Smooth muscle cell (in vitro differentiated cells): Measurements from ENCODE around the gene CLEC12A. TPM values are rescaled to one million over a fixed set of nuclear protein-coding genes. Genes with fewer than 3 reads are reported as not detected.
A peak's percentile ranks its signal among the peaks of the same experiment; 100 is the strongest.

Source experiments
- DNase-seq: peaks from one replicate; lab custom pipeline; 2025; ENCODE audit not compliant: unreplicated experiment; lab: John Stamatoyannopoulos, UW
- H2AFZ ChIP-seq: fragments of 200-600 bp; sonication (generic); 2 replicates; pipeline ENCODE4 v1.6.0; 2016; ENCODE audit warnings: antibody characterized with exemption, low read depth, mild to moderate bottlenecking
- H3F3A ChIP-seq: fragments of 200-600 bp; sonication (generic); 2 replicates; pipeline ENCODE4 v1.6.0; 2017; ENCODE audit warnings: antibody characterized with exemption, low read depth
- H3K27ac ChIP-seq: fragments of 200-600 bp; sonication (generic); 2 replicates; pipeline ENCODE4 v1.5.1; 2016; ENCODE audit warnings: low read depth, mild to moderate bottlenecking
- H3K27me3 ChIP-seq: fragments of 200-600 bp; sonication (generic); 2 replicates; pipeline ENCODE4 v1.6.1; 2016; ENCODE audit warnings: low read depth, mild to moderate bottlenecking
- H3K36me3 ChIP-seq: fragments of 200-600 bp; sonication (generic); 2 replicates; pipeline ENCODE4 v1.5.1; 2016; ENCODE audit warnings: low read depth
- H3K4me1 ChIP-seq: fragments of 200-600 bp; sonication (generic); 2 replicates; pipeline ENCODE4 v1.5.1; 2016; ENCODE audit warnings: low read depth
- H3K4me2 ChIP-seq: fragments of 200-600 bp; sonication (generic); 2 replicates; pipeline ENCODE4 v1.6.0; 2016; ENCODE audit warnings: mild to moderate bottlenecking
- H3K4me3 ChIP-seq: fragments of 200-600 bp; sonication (generic); 2 replicates; pipeline ENCODE4 v1.5.1; 2016; ENCODE audit warnings: mild to moderate bottlenecking
- H3K79me2 ChIP-seq: fragments of 200-600 bp; sonication (generic); 2 replicates; pipeline ENCODE4 v1.6.0; 2016; ENCODE audit warnings: low read depth, mild to moderate bottlenecking
- H3K9ac ChIP-seq: fragments of 200-600 bp; sonication (generic); 2 replicates; pipeline ENCODE4 v1.6.0; 2016; ENCODE audit warnings: low read depth
- H3K9me3 ChIP-seq: fragments of 200-600 bp; sonication (generic); replicated peaks from 2 replicates; pipeline ENCODE4 v1.5.1; 2016; ENCODE audit warnings: low read depth
- H4K20me1 ChIP-seq: fragments of 200-600 bp; sonication (generic); 2 replicates; pipeline ENCODE4 v1.6.0; 2016; ENCODE audit warnings: low read depth
- CTCF ChIP-seq: fragments of 200-600 bp; sonication (generic); IDR thresholded peaks from 2 replicates; pipeline ENCODE4 v1.5.1; 2017; ENCODE audit warnings: borderline replicate concordance, mild to moderate bottlenecking, antibody characterized with exemption; ENCODE audit not compliant: insufficient read depth, poor library complexity, severe bottlenecking
- WGBS: methylation state at CpG from one replicate; pipeline ENCODE4 v1.1.7; 2016; ENCODE audit warnings: low lambda C conversion rate; 5-methylcytosine and 5-hydroxymethylcytosine counted together
- polyA plus RNA-seq: library from polyadenylated mRNA; unstranded; fragments of >200 nt; fragmentation: Nextera tagmentation; extraction: Ambion mirVana; gene quantifications from 2 replicates; pipeline ENCODE4 v1.2.1, GENCODE V29; 2016
- total RNA-seq: library from RNA; depleted of rRNA; stranded (reverse); fragments of >200 nt; gene quantifications from 2 replicates; pipeline ENCODE4 v1.2.3, GENCODE V29; 2014

The CLEC12A gene
- total and polyA plus RNA-seq, 2 experiments from 2014 or later = 0.40 to 1.2 TPM

- Histone ChIP-seq H3K4me2 (no peak overlapping the region), H3K4me3 (no peak overlapping the region), H3K9ac (no peak overlapping the region), H4K20me1 (no peaks in the 10 kb centered on the region), H3K27me3 (no peaks in the 10 kb centered on the region), H3K9me3 (no peaks in the 10 kb centered on the region), H3K4me1 (no peaks in the 10 kb centered on the region), H3F3A (no peaks in the 10 kb centered on the region), H2AFZ (no peak overlapping the region), H3K27ac (no peak overlapping the region), H3K79me2 (no peaks in the 10 kb centered on the region), H3K36me3 (no peaks in the 10 kb centered on the region)
- TF ChIP-seq CTCF = no peak
- DNase-seq = no peak
- 90% methylated on average over 2 of the region's 2 CpGs for WGBS
These were observed 36.2 kb upstream of the CLEC12A start for GRCh38 chr12:9935026-9935425.

GRCh38 chr12:9936591-9936990 lies 34.6 kb upstream of the CLEC12A start:
- no peaks in the 10 kb centered on the region for H3K4me1 ChIP-seq
- 77% methylated on average over 10 of the region's 10 CpGs for WGBS
- H3K36me3 ChIP-seq = no peaks in the 10 kb centered on the region
- H4K20me1 ChIP-seq = no peaks in the 10 kb centered on the region
- no peaks in the 10 kb centered on the region for H3K9me3 ChIP-seq
- no peak overlapping the region for H3K9ac ChIP-seq
- no peaks in the 10 kb centered on the region for H3K79me2 ChIP-seq
- peak overlapping the region; percentile 5 for H2AFZ ChIP-seq
- H3K4me2 ChIP-seq = no peak overlapping the region
- no peaks in the 10 kb centered on the region for H3F3A ChIP-seq
- no peak overlapping the region for H3K4me3 ChIP-seq
- no peak overlapping the region for H3K27ac ChIP-seq
- no peaks in the 10 kb centered on the region for H3K27me3 ChIP-seq
- DNase-seq = no peak
- TF ChIP-seq CTCF = no peak

- Histone ChIP-seq H3K27me3 (no peaks in the 10 kb centered on the region), H3K9me3 (no peaks in the 10 kb centered on the region), H3K79me2 (no peaks in the 10 kb centered on the region), H3K9ac (no peak overlapping the region), H4K20me1 (no peaks in the 10 kb centered on the region), H2AFZ (peak overlapping the region; percentile 50), H3K36me3 (no peaks in the 10 kb centered on the region), H3K4me1 (no peaks in the 10 kb centered on the region), H3K4me3 (no peak overlapping the region), H3K4me2 (no peak overlapping the region), H3K27ac (no peak overlapping the region), H3F3A (no peaks in the 10 kb centered on the region)
- WGBS = 20% methylated on average over 2 of the region's 2 CpGs
- peak; percentile 43 for TF ChIP-seq CTCF
- no peak for DNase-seq
These were observed 30.8 kb upstream of the CLEC12A start for GRCh38 chr12:9940375-9940774.

GRCh38 chr12:9941838-9942237 lies 29.4 kb upstream of the CLEC12A start:
- Histone ChIP-seq H3K27ac (no peak overlapping the region), H3K4me1 (no peaks in the 10 kb centered on the region), H3K9me3 (no peaks in the 10 kb centered on the region), H2AFZ (no peak overlapping the region), H4K20me1 (no peaks in the 10 kb centered on the region), H3K79me2 (no peaks in the 10 kb centered on the region), H3K4me2 (no peak overlapping the region), H3K36me3 (no peaks in the 10 kb centered on the region), H3F3A (no peaks in the 10 kb centered on the region), H3K27me3 (no peaks in the 10 kb centered on the region), H3K4me3 (no peak overlapping the region), H3K9ac (no peak overlapping the region)
- TF ChIP-seq CTCF = no peak
- no peak for DNase-seq
- 89% methylated on average over 1 of the region's 1 CpG for WGBS
